GM10847 (cell line): ENCODE results near the gene CHP2.

Source experiments
- POLR2A ChIP-seq: IDR thresholded peaks from 2 replicates; pipeline ENCODE4 v1.6.1; 2011; ENCODE audit not compliant: insufficient read length; ENCODE audit errors: extremely low read depth

CHP2 gene

GRCh38 chr16:23754594-23755483 is at the start of gene CHP2:
TSS of gene CHP2 (plus strand) at chr16:23755026. CDS start at chr16:23755050, 24 bp downstream.
- no peak for TF ChIP-seq POLR2A

- no peak for TF ChIP-seq POLR2A
Measured at GRCh38 chr16:23705517-23705902, 49.3 kb upstream of the CHP2 start.

DNA sequence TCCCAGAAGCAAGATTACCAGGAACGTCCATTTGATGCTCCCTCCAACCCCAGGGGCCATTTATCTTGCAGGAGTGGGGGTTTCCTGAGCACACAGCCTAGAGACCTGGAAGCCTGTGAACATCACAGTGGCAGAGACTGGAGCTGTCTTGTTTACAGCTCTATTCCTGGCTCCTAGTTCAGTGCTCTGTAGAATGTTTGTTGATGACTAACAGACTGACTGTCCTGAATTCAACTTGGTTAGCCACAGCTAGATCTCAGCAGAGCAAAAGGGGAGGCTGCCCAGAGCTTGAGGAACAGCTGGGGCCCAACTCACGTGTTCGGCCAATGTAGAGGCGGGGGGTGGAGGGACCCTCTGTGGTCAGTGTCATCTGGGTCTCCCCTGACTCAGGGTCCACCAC is 48.4 kb upstream of the CHP2 start:
- no peak for TF ChIP-seq POLR2A

DNA sequence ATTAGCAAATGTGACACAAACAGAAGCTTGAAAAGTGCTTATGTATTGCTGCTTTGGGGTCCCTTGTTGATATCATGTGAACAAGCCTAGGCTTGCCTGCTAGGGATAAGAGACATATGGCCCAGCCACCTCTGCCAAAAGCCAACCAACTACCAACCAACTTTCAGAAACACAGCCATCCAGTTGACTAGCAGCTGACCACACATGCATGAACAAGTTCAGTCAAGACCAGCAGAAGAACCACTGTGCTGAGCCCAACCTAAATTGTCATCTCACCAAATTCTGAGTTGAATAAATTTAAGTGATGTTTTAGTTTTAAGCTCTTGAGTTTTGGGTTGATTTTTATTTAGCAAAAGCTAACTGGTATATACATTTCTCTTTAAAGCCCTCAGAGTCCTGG is 45.3 kb upstream of the CHP2 start:
- no peak for TF ChIP-seq POLR2A

DNA sequence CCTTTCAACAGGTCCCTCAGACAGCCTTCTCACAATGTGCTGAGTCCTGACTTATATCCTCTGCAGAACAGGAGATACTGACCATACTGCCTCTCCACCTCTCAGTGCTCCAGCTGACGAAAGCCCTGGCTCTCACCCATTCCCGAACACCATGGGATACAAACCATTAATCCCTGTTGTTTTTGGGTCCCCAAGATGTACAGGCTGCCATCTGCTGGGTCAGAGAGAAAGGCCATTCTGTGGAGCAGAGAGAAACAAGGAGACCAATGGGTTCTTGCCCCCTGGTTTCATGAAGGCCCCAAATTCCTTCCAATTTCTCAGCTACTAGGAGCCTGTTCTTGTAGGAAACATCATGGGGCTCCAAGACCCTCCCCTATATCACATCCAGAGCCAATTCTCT is 44.8 kb upstream of the CHP2 start:
- no peak for TF ChIP-seq POLR2A

- no peak for TF ChIP-seq POLR2A
Measured at GRCh38 chr16:23710504-23710903, 44.3 kb upstream of the CHP2 start.

- no peak for TF ChIP-seq POLR2A
Measured at GRCh38 chr16:23711785-23712184, 43.0 kb upstream of the CHP2 start.

DNA sequence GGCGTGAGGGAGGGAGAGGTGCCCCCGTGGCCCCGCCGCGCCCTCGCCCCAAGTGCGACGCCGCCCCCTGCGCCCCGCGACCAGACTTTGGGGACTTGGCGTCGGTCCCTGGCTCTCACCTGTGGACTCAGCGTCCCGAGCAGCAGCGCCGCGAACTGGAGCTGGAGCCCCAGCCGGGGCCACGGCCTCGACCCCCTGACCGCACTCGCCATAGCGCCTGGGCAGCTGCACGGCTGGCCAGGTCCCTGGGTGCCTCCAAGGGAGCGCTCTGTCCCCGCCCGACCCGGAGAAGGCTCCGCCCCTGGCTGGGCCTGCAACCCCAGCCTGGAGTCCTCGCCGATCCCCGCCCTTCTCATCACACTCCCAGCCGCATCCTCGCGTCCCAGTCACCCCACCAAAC is 41.9 kb upstream of the CHP2 start, which contains the start of gene ERN2:
Gene ERN2 (minus strand): TSS at position 247 of the 400 bp plus-strand sequence. CDS start 35 bp downstream, at position 212.
- no peak for TF ChIP-seq POLR2A

DNA sequence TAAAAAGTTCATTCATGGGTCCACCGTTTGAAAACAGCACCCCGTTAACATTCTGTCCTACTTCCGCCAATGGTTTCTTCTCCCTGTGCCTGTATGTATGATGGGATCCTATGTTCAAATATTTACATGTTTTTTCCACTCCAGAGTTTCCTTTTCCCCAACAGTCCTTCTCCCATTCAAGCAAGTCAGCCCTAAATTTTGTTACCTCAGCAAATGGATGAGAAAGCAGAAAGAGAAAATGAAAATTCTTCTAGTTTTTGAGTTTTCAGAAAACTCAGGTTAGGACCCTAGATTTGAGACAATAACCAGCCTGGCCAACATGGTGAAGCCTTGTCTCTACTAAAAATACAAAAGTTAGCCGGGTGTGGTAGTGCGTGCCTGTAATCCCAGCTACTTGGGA is 38.3 kb upstream of the CHP2 start:
- TF ChIP-seq POLR2A: no peak

DNA sequence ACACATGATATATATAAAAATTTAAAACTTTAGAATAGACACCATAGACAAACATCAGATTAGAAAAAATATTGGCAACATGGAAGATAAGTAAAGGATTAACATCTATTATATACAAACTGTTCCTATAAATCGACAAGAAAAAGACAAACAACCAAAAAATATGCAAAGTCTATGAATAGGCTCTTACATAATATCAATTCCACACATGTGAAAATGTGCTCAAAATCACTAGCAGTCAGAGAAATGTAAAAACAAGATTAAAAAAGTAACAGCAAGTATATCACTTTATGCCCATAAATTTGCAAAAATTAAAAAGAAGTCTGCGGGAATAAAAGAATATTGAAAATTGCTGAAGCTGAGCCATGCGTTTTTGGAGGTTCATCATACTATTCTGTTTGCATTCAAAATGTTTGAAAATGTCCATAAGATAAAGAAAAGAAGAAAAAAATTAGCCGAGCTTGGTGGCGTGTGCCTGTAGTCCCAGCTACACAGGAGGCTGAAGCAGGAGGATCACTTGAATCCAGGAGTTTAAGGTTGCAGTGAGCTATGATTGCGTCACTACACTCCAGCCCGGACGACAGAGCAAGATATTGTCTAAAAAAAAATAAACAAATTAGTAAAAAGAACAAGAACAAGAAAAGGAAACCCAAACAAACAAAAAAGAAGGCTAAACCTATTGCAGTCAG is 30.6 kb upstream of the CHP2 start:
- no peak for TF ChIP-seq POLR2A

GRCh38 chr16:23724785-23725131 is 30.1 kb upstream of the CHP2 start:
- no peak for TF ChIP-seq POLR2A

DNA sequence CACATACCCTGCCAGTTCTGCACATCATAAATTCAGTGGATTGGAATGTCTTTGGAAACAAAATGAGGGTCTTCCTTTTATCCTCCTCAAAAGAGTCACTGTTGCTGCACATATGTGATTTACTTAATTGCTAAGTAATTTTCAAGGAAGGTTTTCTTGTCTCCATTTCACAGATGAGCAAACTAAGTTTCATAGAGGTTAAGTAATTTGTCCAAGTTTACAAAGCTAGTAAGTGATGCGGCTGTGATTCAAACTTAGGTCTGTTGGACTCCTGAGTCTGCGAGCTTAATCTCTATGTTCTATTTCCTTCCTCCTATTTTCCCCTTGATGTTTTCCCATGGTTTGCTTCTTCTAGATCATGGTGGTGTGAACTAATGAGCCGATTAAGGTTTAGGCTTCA is 28.1 kb upstream of the CHP2 start:
- no peak for TF ChIP-seq POLR2A

GRCh38 chr16:23728112-23728477 is 26.7 kb upstream of the CHP2 start:
- no peak for TF ChIP-seq POLR2A

DNA sequence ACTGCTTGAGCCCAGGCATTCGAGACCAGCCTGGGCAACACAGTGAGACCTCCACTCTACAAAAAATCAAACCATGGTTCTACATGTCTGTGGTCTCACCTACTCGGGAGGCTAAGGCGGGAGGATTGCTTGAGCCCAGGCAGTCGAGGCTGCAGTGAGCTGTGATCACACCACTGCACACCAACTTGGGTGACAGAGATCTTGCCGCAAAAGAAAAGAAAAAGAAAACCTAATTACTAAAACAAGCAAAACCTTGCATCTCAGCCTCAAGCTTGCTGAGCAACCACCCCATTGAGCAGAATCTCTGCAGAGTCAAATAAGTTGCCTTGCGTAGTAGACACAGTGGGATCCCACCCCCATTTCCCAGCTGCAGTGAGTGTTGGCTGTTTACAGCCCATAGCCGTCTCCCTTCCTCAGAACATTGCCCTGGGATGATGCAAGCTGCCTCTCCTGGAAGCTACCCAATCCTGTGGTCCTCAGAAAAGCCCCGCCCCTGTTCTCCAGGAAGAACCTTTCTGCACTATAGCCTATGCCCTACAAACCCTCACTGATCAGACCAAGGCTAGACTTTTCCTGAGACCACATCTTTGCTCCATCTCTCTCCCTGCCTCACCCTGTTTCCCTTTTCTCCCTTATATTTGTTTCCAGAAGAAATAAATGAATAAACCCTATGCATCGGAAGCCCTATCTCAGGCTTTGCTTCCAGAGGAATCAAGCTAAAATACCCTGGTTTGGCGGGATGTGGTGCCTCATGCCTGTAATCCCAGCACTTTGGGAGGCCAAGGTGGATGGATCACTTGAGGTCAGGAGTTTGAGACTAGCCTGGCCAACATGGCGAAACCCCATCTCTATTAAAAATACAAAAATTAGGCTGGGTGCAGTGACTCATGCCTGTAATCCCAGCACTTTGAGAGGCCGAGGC is 25.1 kb upstream of the CHP2 start:
- TF ChIP-seq POLR2A: no peak

GRCh38 chr16:23734176-23734893 is 20.5 kb upstream of the CHP2 start:
- no peak for TF ChIP-seq POLR2A
